Neural cell (in vitro differentiated cells): Measurements from ENCODE around the gene OTOP2. TPM values are rescaled to one million over a fixed set of nuclear protein-coding genes. Genes with fewer than 3 reads are reported as not detected.

Experiments used
- H2AFZ ChIP-seq: fragments of 200-600, 300-800 bp; sonication (generic), shearing (Covaris generic); 2 replicates; pipeline ENCODE4 v1.6.0; 2014; ENCODE audit warnings: low read depth, mild to moderate bottlenecking, antibody characterized with exemption, low read length, moderate library complexity
- H3F3A ChIP-seq: fragments of 200-600 bp; shearing (Covaris generic); 2 replicates; pipeline ENCODE4 v1.6.1; 2016; ENCODE audit warnings: mild to moderate bottlenecking, moderate library complexity, mixed read lengths, antibody characterized with exemption, low read length; ENCODE audit not compliant: insufficient read depth, poor library complexity, severe bottlenecking
- H3K27ac ChIP-seq: fragments of 200-600, 300-800 bp; sonication (generic), shearing (Covaris generic); 2 replicates; pipeline ENCODE4 v1.5.1; 2014; ENCODE audit warnings: mild to moderate bottlenecking, low read length, moderate library complexity
- H3K27me3 ChIP-seq: fragments of 300-800, 200-600 bp; sonication (generic), shearing (Covaris generic); 2 replicates; pipeline ENCODE4 v1.6.0; 2014; ENCODE audit warnings: mild to moderate bottlenecking, low read depth, low read length, moderate library complexity; ENCODE audit not compliant: insufficient read depth
- H3K36me3 ChIP-seq: fragments of 300-800, 200-600 bp; sonication (generic), shearing (Covaris generic); 2 replicates; pipeline ENCODE4 v1.5.1; 2014; ENCODE audit warnings: mild to moderate bottlenecking, antibody characterized with exemption, low read length, moderate library complexity; ENCODE audit not compliant: insufficient read depth
- H3K4me2 ChIP-seq: fragments of 300-800, 200-600 bp; sonication (generic), shearing (Covaris generic); 2 replicates; pipeline ENCODE4 v1.6.0; 2014; ENCODE audit warnings: mild to moderate bottlenecking, low read length
- H3K4me3 ChIP-seq: fragments of 300-800, 200-600 bp; sonication (generic), shearing (Covaris generic); 2 replicates; pipeline ENCODE4 v1.5.1; 2014; ENCODE audit warnings: mild to moderate bottlenecking, low read length, moderate library complexity
- H3K79me2 ChIP-seq: fragments of 200-600 bp; shearing (Covaris generic); replicated peaks from 2 replicates; pipeline ENCODE4 v1.6.0; 2014; ENCODE audit warnings: mild to moderate bottlenecking, low read length, moderate library complexity; ENCODE audit not compliant: insufficient read depth
- H3K9ac ChIP-seq: fragments of 300-800, 200-600 bp; sonication (generic), shearing (Covaris generic); 2 replicates; pipeline ENCODE4 v1.6.1; 2016; ENCODE audit warnings: mild to moderate bottlenecking, low read length, mixed read lengths
- H3K9me2 ChIP-seq: fragments of 200-600 bp; shearing (Covaris generic); 2 replicates; pipeline ENCODE4 v1.6.1; 2016; ENCODE audit warnings: mild to moderate bottlenecking, low read length, mixed read lengths; ENCODE audit not compliant: insufficient read depth
- H3K9me3 ChIP-seq: fragments of 200-600, 300-800 bp; sonication (generic), shearing (Covaris generic); 2 replicates; pipeline ENCODE4 v1.6.1; 2016; ENCODE audit warnings: mild to moderate bottlenecking, mixed run types, low read length, moderate library complexity, mixed read lengths
- H4K20me1 ChIP-seq: fragments of 200-600 bp; shearing (Covaris generic); 2 replicates; pipeline ENCODE4 v1.6.1; 2016; ENCODE audit warnings: mild to moderate bottlenecking, mixed run types; ENCODE audit not compliant: insufficient read depth
- CTCF ChIP-seq: fragments of 450-650 bp; IDR thresholded peaks from 2 replicates; pipeline ENCODE4 v1.5.1; 2014; ENCODE audit warnings: antibody characterized with exemption, mild to moderate bottlenecking, moderate library complexity; ENCODE audit not compliant: poor library complexity, severe bottlenecking
- EP300 ChIP-seq: fragments of 450-650 bp; conservative IDR thresholded peaks from 2 replicates; pipeline ENCODE4 v1.6.1; 2014; ENCODE audit warnings: antibody characterized with exemption, mild to moderate bottlenecking, moderate library complexity; ENCODE audit not compliant: poor library complexity, severe bottlenecking
- EZH2 ChIP-seq: fragments of 200-600, 300-800 bp; shearing (Covaris generic), sonication (generic); IDR thresholded peaks from 2 replicates; pipeline ENCODE4 v1.6.1; 2014; ENCODE audit warnings: antibody characterized with exemption, low read length, borderline replicate concordance, mild to moderate bottlenecking; ENCODE audit not compliant: insufficient read depth, poor library complexity, severe bottlenecking
- MXI1 ChIP-seq: fragments of 450-650 bp; conservative IDR thresholded peaks from 2 replicates; pipeline ENCODE4 v1.6.1; 2014; ENCODE audit warnings: antibody characterized with exemption, mild to moderate bottlenecking; ENCODE audit not compliant: poor library complexity, severe bottlenecking
- POLR2AphosphoS5 ChIP-seq: IDR thresholded peaks from 2 replicates; pipeline ENCODE4 v1.6.1; 2012
- RAD21 ChIP-seq: fragments of 450-650 bp; conservative IDR thresholded peaks from 2 replicates; pipeline ENCODE4 v1.6.1; 2014; ENCODE audit warnings: antibody characterized with exemption, mild to moderate bottlenecking, moderate library complexity
- REST ChIP-seq: IDR thresholded peaks from 2 replicates; pipeline ENCODE4 v1.6.1; 2012; ENCODE audit warnings: borderline replicate concordance
- SMC3 ChIP-seq: fragments of 450-650 bp; conservative IDR thresholded peaks from 2 replicates; pipeline ENCODE4 v1.6.1; 2014; ENCODE audit warnings: antibody characterized with exemption, mild to moderate bottlenecking, moderate library complexity; ENCODE audit not compliant: poor library complexity
- TAF1 ChIP-seq: IDR thresholded peaks from 2 replicates; pipeline ENCODE4 v1.6.1; 2012; ENCODE audit warnings: low read depth
- polyA plus RNA-seq: library from polyadenylated mRNA; depleted of rRNA; stranded (reverse); fragments of >200 nt; gene quantifications from 2 replicates; pipeline ENCODE4 v1.2.3, GENCODE V29; 2014

The OTOP2 gene
- polyA plus RNA-seq, 1 donor from 2014 or later = not detected

- TF ChIP-seq SMC3 (no peak), MXI1 (no peak)
Measured at GRCh38 chr17:74981318-74981978, 57.4 kb downstream of the OTOP2 start (continued).

- peak; percentile 23 for TF ChIP-seq SMC3
- peak; percentile 84 for TF ChIP-seq TAF1
- peak; percentile 61 for TF ChIP-seq MXI1
- TF ChIP-seq REST = peak; percentile 65
- no peak for TF ChIP-seq RAD21
- no peak for TF ChIP-seq EZH2
- TF ChIP-seq CTCF = peak; percentile 60
- TF ChIP-seq EP300 = peak; percentile 71
- peak; percentile 95 for TF ChIP-seq POLR2AphosphoS5
- Histone ChIP-seq H3K4me3 (peak overlapping the region; percentile 90), H3K9me3 (no peaks in the 10 kb centered on the region), H3K27ac (peak overlapping the region; percentile 90), H2AFZ (peak overlapping the region; percentile 97), H4K20me1 (no peaks in the 10 kb centered on the region), H3K9ac (peak overlapping the region; percentile 92), H3K79me2 (no peaks in the 10 kb centered on the region), H3K27me3 (no peaks in the 10 kb centered on the region), H3K4me2 (peak overlapping the region; percentile 96), H3F3A (no peaks in the 10 kb centered on the region), H3K9me2 (no peaks in the 10 kb centered on the region), H3K36me3 (no peaks in the 10 kb centered on the region)
Measured at GRCh38 chr17:74981979-74982662, 58.0 kb downstream of the OTOP2 start.
